OCI-LY7 (cell line): ENCODE measurements around the gene PKD1L1. TPM values are rescaled to one million over a fixed set of nuclear protein-coding genes. Genes with fewer than 3 reads are reported as not detected.

Experiments used
- BruUV-seq: library from RNA; stranded (reverse); fragments of 400-500 nt; replicated peaks from 2 replicates; lab custom pipeline; 2021; lab: Mats Ljungman, UMichigan
- CTCF ChIA-PET: fragments of 300-600 bp; sonication (Branson Sonifier 250); formaldehyde crosslinking; loops from one replicate; lab custom pipeline; 2022; ENCODE audit warnings: antibody characterized with exemption; ENCODE audit not compliant: unreplicated experiment; lab: Charles Lee
- POLR2A ChIA-PET: fragments of 300-600 bp; sonication (Branson Sonifier 250); formaldehyde crosslinking; loops from one replicate; lab custom pipeline; 2022; ENCODE audit warnings: antibody characterized with exemption; lab: Charles Lee
- DNase-seq: peaks from one replicate; pipeline ENCODE4 v3.0.0-alpha.2; 2015; ENCODE audit warnings: low spot score
- H2AFZ ChIP-seq: fragments of 200-600 bp; sonication (generic), shearing (Covaris generic); 2 replicates; pipeline ENCODE4 v1.6.1; 2014; ENCODE audit warnings: mild to moderate bottlenecking, antibody characterized with exemption, low read length, moderate library complexity
- H3K27ac ChIP-seq: fragments of 200-600 bp; sonication (generic); 2 replicates; pipeline ENCODE4 v1.5.1; 2014; ENCODE audit warnings: mixed run types, low read depth, mild to moderate bottlenecking, moderate library complexity, low read length, inconsistent platforms; ENCODE audit not compliant: poor library complexity, severe bottlenecking
- H3K36me3 ChIP-seq: fragments of 200-600 bp; sonication (generic); 2 replicates; pipeline ENCODE4 v1.6.1; 2014; ENCODE audit warnings: mild to moderate bottlenecking, antibody characterized with exemption, low read length, moderate library complexity, mixed read lengths; ENCODE audit not compliant: insufficient read depth
- H3K4me1 ChIP-seq: fragments of 200-600 bp; sonication (generic); 2 replicates; pipeline ENCODE4 v1.5.1; 2014; ENCODE audit warnings: mild to moderate bottlenecking, low read length; ENCODE audit not compliant: insufficient read depth, poor library complexity, severe bottlenecking
- H3K4me2 ChIP-seq: fragments of 200-600 bp; sonication (generic); 2 replicates; pipeline ENCODE4 v1.6.1; 2014; ENCODE audit warnings: mild to moderate bottlenecking, low read length
- H3K4me3 ChIP-seq: fragments of 200-600 bp; sonication (generic); 2 replicates; pipeline ENCODE4 v1.5.1; 2014; ENCODE audit warnings: mild to moderate bottlenecking, low read depth, low read length; ENCODE audit not compliant: poor library complexity, severe bottlenecking
- H3K79me2 ChIP-seq: fragments of 200-600 bp; sonication (generic); 2 replicates; pipeline ENCODE4 v1.6.1; 2016; ENCODE audit warnings: low read depth, mild to moderate bottlenecking, low read length, moderate library complexity, mixed read lengths; ENCODE audit not compliant: insufficient read depth
- H3K9me2 ChIP-seq: fragments of 200-600 bp; sonication (generic); 2 replicates; pipeline ENCODE4 v1.6.1; 2016; ENCODE audit warnings: mild to moderate bottlenecking, low read length, mixed read lengths; ENCODE audit not compliant: insufficient read depth
- H3K9me3 ChIP-seq: fragments of 200-600 bp; sonication (generic); 2 replicates; pipeline ENCODE4 v1.6.1; 2014; ENCODE audit warnings: mild to moderate bottlenecking, mixed run types, low read length, mixed read lengths
- H4K20me1 ChIP-seq: fragments of 200-600 bp; sonication (generic); 2 replicates; pipeline ENCODE4 v1.6.1; 2014; ENCODE audit warnings: mild to moderate bottlenecking, antibody characterized with exemption, low read length, moderate library complexity, mixed read lengths; ENCODE audit not compliant: insufficient read depth
- EZH2phosphoT487 ChIP-seq: fragments of 200-600 bp; sonication (generic); IDR thresholded peaks from 2 replicates; pipeline ENCODE4 v1.6.1; 2018; ENCODE audit warnings: low read depth, borderline replicate concordance, mild to moderate bottlenecking, mixed run types, antibody characterized with exemption, low read length, moderate library complexity, mixed read lengths
- intact Hi-C: fragments of 100-400 bp; cut with micrococcal nuclease; formaldehyde crosslinking; loops from one replicate; pipeline ENCODE4 v1.10.0; 2022; ENCODE audit not compliant: unreplicated experiment
- total RNA-seq, 2 experiments: library from RNA; depleted of rRNA in 1 of 2; stranded (reverse); fragments of >200 nt in 1 of 2; shearing (Covaris generic) in 1 of 2; gene quantifications; 2 replicates each; pipeline ENCODE4 v1.2.3, GENCODE V29; 2014 to 2022
- TF ChIP-seq, protein P1 (sequence below): fragments of 200-600 bp; sonication (generic); conservative IDR thresholded peaks from 2 replicates; pipeline ENCODE4 v1.5.1; 2014; ENCODE audit warnings: mild to moderate bottlenecking, antibody characterized with exemption, low read length, moderate library complexity, mixed read lengths

Gene PKD1L1
- total RNA-seq, 2 experiments from 2014 or later: 0.19 to 0.63 TPM

DNA sequence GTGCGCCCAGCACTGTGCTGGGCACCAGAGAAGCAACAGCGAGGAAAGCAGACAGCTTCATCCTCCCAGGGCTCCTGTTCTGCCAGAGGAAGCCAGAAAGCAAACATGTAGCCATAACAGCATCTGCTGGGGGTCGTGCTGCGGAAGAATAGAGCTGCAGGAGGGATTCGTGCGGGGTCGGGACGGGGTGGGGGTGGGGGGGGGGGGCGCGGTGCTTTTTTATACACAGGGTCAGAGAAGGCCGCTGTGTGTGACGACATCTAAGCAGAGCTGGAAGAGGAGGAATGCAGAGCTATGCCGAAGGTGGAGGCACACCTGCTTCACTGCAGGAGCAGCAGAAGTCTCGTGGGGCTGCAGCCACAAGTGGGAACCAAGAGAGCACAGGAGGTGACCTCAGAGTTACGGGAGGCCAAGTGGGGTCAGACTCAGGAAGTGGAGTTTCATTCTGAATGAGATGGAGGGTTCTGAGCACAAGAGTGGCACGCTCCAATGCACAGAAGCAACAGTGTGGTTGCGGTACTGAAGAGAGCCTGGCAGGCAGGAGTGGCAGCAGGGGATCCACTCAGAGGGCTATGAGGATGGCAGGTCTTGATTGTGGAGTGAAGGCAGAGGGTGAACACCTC lies 11.1 kb downstream of the PKD1L1 start:
- Histone ChIP-seq H2AFZ (peak overlapping the region; percentile 73), H3K4me2 (peak overlapping the region; percentile 70), H3K9me3 (no peaks in the 10 kb centered on the region), H4K20me1 (no peaks in the 10 kb centered on the region), H3K36me3 (no peaks in the 10 kb centered on the region), H3K79me2 (no peaks in the 10 kb centered on the region), H3K4me1 (peaks cover 38% of the 10 kb centered on the region), H3K27ac (peak overlapping the region; percentile 80), H3K4me3 (peak overlapping the region; percentile 42), H3K9me2 (no peaks in the 10 kb centered on the region)
- BruUV-seq: no TSS peak
- ChIA-PET POLR2A (interaction anchor here (0.6 to 1.7 kb wide), 10 partner anchors 10 to 1395 kb away, joined by 3 to 4 read pairs (median 3); no protein-coding TSS in a partner anchor), CTCF (interaction anchor here (0.9 to 3.1 kb wide), 3 partner anchors 55 to 671 kb away, joined by 3 to 18 read pairs (median 3); no protein-coding TSS in a partner anchor)
- TF ChIP-seq, protein P1, sequence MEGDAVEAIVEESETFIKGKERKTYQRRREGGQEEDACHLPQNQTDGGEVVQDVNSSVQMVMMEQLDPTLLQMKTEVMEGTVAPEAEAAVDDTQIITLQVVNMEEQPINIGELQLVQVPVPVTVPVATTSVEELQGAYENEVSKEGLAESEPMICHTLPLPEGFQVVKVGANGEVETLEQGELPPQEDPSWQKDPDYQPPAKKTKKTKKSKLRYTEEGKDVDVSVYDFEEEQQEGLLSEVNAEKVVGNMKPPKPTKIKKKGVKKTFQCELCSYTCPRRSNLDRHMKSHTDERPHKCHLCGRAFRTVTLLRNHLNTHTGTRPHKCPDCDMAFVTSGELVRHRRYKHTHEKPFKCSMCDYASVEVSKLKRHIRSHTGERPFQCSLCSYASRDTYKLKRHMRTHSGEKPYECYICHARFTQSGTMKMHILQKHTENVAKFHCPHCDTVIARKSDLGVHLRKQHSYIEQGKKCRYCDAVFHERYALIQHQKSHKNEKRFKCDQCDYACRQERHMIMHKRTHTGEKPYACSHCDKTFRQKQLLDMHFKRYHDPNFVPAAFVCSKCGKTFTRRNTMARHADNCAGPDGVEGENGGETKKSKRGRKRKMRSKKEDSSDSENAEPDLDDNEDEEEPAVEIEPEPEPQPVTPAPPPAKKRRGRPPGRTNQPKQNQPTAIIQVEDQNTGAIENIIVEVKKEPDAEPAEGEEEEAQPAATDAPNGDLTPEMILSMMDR: no peak
- TF ChIP-seq EZH2phosphoT487: no peak
- peak; percentile 83 for DNase-seq
- intact Hi-C loops: loop anchor here (5.0 kb wide), 3 partner anchors 45 to 355 kb away; partner anchors contain the start of gene TNS3

DNA sequence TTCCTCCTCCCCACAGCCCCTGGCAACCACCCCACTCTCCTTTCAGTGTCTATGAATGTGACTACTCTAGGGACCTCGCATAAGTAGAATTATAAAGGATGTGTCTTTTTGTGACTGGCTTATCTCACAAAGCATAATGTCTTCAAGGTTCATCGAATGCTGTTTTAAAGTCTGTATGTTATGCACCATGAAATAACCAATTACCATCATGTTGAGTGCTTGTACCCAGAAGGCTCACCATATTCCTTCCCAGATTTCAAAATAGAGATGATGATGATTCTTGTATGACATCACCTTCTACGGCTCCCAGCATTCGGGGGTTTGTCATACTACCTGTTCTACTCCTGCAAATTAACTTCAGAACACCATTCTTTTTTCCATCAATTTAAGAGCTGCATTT lies 11.9 kb downstream of the PKD1L1 start:
- ChIA-PET POLR2A (interaction anchor here (0.6 to 1.7 kb wide), 6 partner anchors 42 to 670 kb away, joined by 3 to 8 read pairs (median 3); no protein-coding TSS in a partner anchor), CTCF (interaction anchor here (3.1 kb wide), 1 partner anchor 670 kb away, joined by 18 read pairs; no protein-coding TSS in a partner anchor)
- no peaks in the 10 kb centered on the region for H3K79me2 ChIP-seq
- DNase-seq: no peak
- H3K36me3 ChIP-seq: no peaks in the 10 kb centered on the region
- no peaks in the 10 kb centered on the region for H3K9me3 ChIP-seq
- H3K4me2 ChIP-seq: peak overlapping the region; percentile 67
- H3K4me3 ChIP-seq: peak overlapping the region; percentile 36
- no peaks in the 10 kb centered on the region for H4K20me1 ChIP-seq
- H3K27ac ChIP-seq: peak overlapping the region; percentile 80
- peaks cover 38% of the 10 kb centered on the region for H3K4me1 ChIP-seq
- H2AFZ ChIP-seq: peak overlapping the region; percentile 73
- no peak for TF ChIP-seq EZH2phosphoT487
- TF ChIP-seq, protein P1: no peak
- BruUV-seq: no TSS peak
- no peaks in the 10 kb centered on the region for H3K9me2 ChIP-seq
- intact Hi-C loops: loop anchor here (5.0 kb wide), 3 partner anchors 44 to 354 kb away; partner anchors contain the start of gene TNS3
